HEK293T (cell line): ENCODE data around the gene PDE7B.

Experiments
- CTCF ChIA-PET: fragments of 350-600 bp; formaldehyde crosslinking; extraction: SDS; loops from one replicate; lab custom pipeline; 2021; ENCODE audit warnings: antibody characterized with exemption, inconsistent platforms; lab: Yijun Ruan, JAX
- POLR2A ChIA-PET: fragments of 350-600 bp; formaldehyde crosslinking; extraction: SDS; loops from one replicate; lab custom pipeline; 2020; ENCODE audit warnings: antibody characterized with exemption, inconsistent platforms; lab: Yijun Ruan, JAX
- DNase-seq: peaks from one replicate; pipeline ENCODE4 v3.0.0; 2012; ENCODE audit warnings: mixed read lengths; ENCODE audit errors: extremely low spot score
- ARNT ChIP-seq: fragments of 450-650 bp; IDR thresholded peaks from 2 replicates; pipeline ENCODE4 v1.6.1; 2017; ENCODE audit warnings: mild to moderate bottlenecking
- BHLHE40 ChIP-seq: fragments of 450-650 bp; IDR thresholded peaks from 2 replicates; pipeline ENCODE4 v1.6.1; 2016; ENCODE audit warnings: mild to moderate bottlenecking, moderate library complexity, borderline replicate concordance
- CTBP1 ChIP-seq: fragments of 450-650 bp; IDR thresholded peaks from 2 replicates; pipeline ENCODE4 v1.6.1; 2016; ENCODE audit warnings: borderline replicate concordance
- ELF4 ChIP-seq: fragments of 450-650 bp; IDR thresholded peaks from 2 replicates; pipeline ENCODE4 v1.6.1; 2017; ENCODE audit warnings: antibody characterized with exemption
- FOXA1 ChIP-seq: fragments of 450-650 bp; IDR thresholded peaks from 2 replicates; pipeline ENCODE4 v1.6.1; 2016; ENCODE audit warnings: mild to moderate bottlenecking
- FOXK2 ChIP-seq: fragments of 450-650 bp; IDR thresholded peaks from 2 replicates; pipeline ENCODE4 v1.6.1; 2016; ENCODE audit warnings: mild to moderate bottlenecking
- FOXM1 ChIP-seq: fragments of 450-650 bp; IDR thresholded peaks from 2 replicates; pipeline ENCODE4 v1.6.1; 2017; ENCODE audit warnings: mild to moderate bottlenecking, borderline replicate concordance
- HDGF ChIP-seq: fragments of 450-650 bp; IDR thresholded peaks from 2 replicates; pipeline ENCODE4 v1.6.1; 2017; ENCODE audit warnings: antibody characterized with exemption, borderline replicate concordance
- L3MBTL2 ChIP-seq: fragments of 450-650 bp; conservative IDR thresholded peaks from 2 replicates; pipeline ENCODE4 v1.6.1; 2016; ENCODE audit warnings: mild to moderate bottlenecking
- LEF1 ChIP-seq: fragments of 450-650 bp; IDR thresholded peaks from 2 replicates; pipeline ENCODE4 v1.6.1; 2017; ENCODE audit warnings: mild to moderate bottlenecking, borderline replicate concordance
- NFRKB ChIP-seq: fragments of 450-650 bp; IDR thresholded peaks from 2 replicates; pipeline ENCODE4 v1.6.1; 2016; ENCODE audit warnings: mild to moderate bottlenecking, moderate library complexity
- SP1 ChIP-seq: fragments of 450-650 bp; IDR thresholded peaks from 2 replicates; pipeline ENCODE4 v1.6.1; 2017
- SUZ12 ChIP-seq: fragments of 450-650 bp; IDR thresholded peaks from 2 replicates; pipeline ENCODE4 v1.6.1; 2016; ENCODE audit warnings: mild to moderate bottlenecking
- TARDBP ChIP-seq: fragments of 450-650 bp; IDR thresholded peaks from 2 replicates; pipeline ENCODE4 v1.6.1; 2016
- ZNF384 ChIP-seq: fragments of 450-650 bp; IDR thresholded peaks from 2 replicates; pipeline ENCODE4 v1.6.1; 2016
- TF ChIP-seq, protein P1 (sequence below): fragments of 450-650 bp; IDR thresholded peaks from 2 replicates; pipeline ENCODE4 v1.6.1; 2016

The PDE7B gene

GRCh38 chr6:135996668-135997067 lies 145.2 kb downstream of the PDE7B start:
- TF ChIP-seq, protein P1, sequence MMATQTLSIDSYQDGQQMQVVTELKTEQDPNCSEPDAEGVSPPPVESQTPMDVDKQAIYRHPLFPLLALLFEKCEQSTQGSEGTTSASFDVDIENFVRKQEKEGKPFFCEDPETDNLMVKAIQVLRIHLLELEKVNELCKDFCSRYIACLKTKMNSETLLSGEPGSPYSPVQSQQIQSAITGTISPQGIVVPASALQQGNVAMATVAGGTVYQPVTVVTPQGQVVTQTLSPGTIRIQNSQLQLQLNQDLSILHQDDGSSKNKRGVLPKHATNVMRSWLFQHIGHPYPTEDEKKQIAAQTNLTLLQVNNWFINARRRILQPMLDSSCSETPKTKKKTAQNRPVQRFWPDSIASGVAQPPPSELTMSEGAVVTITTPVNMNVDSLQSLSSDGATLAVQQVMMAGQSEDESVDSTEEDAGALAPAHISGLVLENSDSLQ: no peak
- TF ChIP-seq CTBP1 (no peak), SUZ12 (no peak), L3MBTL2 (no peak), FOXM1 (no peak), BHLHE40 (no peak), FOXA1 (no peak), ELF4 (no peak), TARDBP (no peak), LEF1 (no peak), HDGF (no peak), ARNT (no peak), NFRKB (no peak), ZNF384 (no peak), FOXK2 (no peak)

DNA sequence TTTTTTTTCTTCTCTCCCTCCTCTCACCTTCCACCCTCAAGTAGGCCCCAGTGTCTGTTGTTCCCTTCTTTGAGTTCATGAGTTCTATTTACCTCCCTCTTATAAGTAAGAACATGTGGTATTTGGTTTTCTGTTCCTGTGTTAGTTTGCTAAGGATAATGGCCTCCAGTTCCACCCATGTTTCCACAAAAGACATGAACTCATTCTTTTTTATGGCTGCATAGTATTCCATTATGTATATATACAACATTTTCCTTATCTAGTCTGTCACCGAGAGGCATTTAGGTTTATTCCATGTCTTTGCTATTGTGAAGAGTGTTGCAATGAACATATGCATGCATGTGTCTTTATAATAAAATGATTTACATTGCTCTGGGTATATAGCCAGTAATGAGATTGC lies 147.9 kb downstream of the PDE7B start:
- DNase-seq: no peak
- ChIA-PET CTCF (no interaction called here), POLR2A (no interaction called here)
- no peak for TF ChIP-seq FOXM1
- TF ChIP-seq BHLHE40: no peak
- no peak for TF ChIP-seq SUZ12
- TF ChIP-seq ELF4: no peak
- TF ChIP-seq LEF1: no peak
- no peak for TF ChIP-seq L3MBTL2
- no peak for TF ChIP-seq CTBP1
- no peak for TF ChIP-seq FOXK2
- TF ChIP-seq, protein P1: no peak
- TF ChIP-seq TARDBP: no peak
- no peak for TF ChIP-seq ARNT
- TF ChIP-seq FOXA1: no peak
- TF ChIP-seq ZNF384: no peak
- no peak for TF ChIP-seq HDGF
- no peak for TF ChIP-seq NFRKB

More at GRCh38 chr6:135996668-135997067, 145.2 kb downstream of the PDE7B start:
- no peak for DNase-seq
- CTCF ChIA-PET: no interaction called here
- POLR2A ChIA-PET: no interaction called here

DNA sequence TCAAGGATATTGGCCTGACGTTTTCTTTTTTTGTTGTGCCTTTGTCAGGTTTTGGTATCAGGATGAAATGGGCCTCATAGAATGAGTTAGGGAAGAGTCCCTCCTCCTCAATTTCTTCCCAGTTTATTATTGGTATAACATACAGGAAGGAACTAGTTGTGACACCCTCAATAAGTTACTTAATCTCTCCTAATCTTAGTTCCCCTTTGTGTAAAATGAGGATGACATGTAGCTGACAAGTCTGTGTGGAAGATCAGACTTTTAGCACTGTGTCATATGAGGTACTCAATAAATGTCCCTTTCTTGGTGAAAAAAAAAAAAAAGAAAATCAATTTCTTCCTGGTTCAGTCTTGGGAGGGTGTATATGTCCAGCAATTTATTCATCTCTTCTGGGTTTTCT lies 155.8 kb downstream of the PDE7B start:
- DNase-seq: no peak
- TF ChIP-seq FOXK2 (no peak), CTBP1 (no peak), NFRKB (no peak), ARNT (no peak), FOXA1 (no peak), SUZ12 (no peak), L3MBTL2 (no peak), ZNF384 (no peak), BHLHE40 (no peak), SP1 (no peak), TARDBP (no peak), ELF4 (no peak), LEF1 (no peak), FOXM1 (no peak), HDGF (no peak)
- TF ChIP-seq, protein P1: no peak
- POLR2A ChIA-PET: no interaction called here
- CTCF ChIA-PET: no interaction called here

- POLR2A ChIA-PET: no interaction called here
- CTCF ChIA-PET: no interaction called here
- no peak for DNase-seq
- no peak for TF ChIP-seq TARDBP
- TF ChIP-seq HDGF: no peak
- TF ChIP-seq, protein P1: no peak
- TF ChIP-seq ARNT: no peak
- TF ChIP-seq ELF4: no peak
- no peak for TF ChIP-seq L3MBTL2
- TF ChIP-seq CTBP1: no peak
- TF ChIP-seq ZNF384: no peak
- no peak for TF ChIP-seq LEF1
- TF ChIP-seq FOXK2: no peak
- TF ChIP-seq SUZ12: no peak
- TF ChIP-seq FOXM1: no peak
- no peak for TF ChIP-seq BHLHE40
- TF ChIP-seq SP1: no peak
- no peak for TF ChIP-seq NFRKB
- TF ChIP-seq FOXA1: no peak
Observed at GRCh38 chr6:136011475-136011874, 160.0 kb downstream of the PDE7B start.

DNA sequence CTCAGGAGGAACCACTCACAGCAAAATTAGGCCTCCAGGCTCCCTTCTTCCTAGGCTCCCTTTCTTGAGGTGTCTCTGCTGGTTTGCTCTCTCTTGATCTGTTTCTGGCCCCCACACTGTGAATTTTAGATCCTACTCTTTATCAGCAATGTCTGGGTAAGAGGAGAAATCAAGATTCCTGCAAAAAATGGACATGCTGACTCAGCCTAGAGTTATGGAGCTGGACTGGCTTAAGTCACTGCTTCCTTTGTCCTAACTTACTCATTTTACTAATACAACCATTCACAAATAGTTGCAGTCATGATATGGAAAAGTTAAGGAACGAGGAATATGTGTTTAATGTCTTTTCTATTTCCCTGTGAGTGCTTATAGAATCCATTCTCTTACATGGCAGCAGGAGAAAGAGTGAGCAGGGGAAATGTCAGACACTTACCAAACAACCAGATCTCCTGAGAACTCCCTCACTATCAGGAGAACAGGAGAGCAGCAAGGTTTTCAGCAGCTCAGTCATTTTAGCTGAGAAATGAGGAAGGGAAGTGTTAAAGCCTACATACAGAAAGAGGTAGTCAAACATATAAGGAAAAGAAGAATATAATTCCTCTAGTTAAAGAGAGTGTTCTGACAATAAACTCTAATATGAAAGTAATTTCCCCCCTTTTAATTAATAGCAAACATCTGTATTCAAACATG lies 160.8 kb downstream of the PDE7B start:
- TF ChIP-seq SP1: no peak
- no peak for TF ChIP-seq TARDBP
- no peak for TF ChIP-seq ZNF384
- no peak for TF ChIP-seq CTBP1
- no peak for TF ChIP-seq BHLHE40
- no peak for TF ChIP-seq ELF4
- TF ChIP-seq FOXM1: no peak
- TF ChIP-seq LEF1: no peak
- TF ChIP-seq FOXA1: no peak
- no peak for TF ChIP-seq FOXK2
- CTCF ChIA-PET: no interaction called here
- DNase-seq: no peak
- POLR2A ChIA-PET: no interaction called here
